ENCODE data around the gene ISG20L2.

GRCh38 chr1:156690675-156691036 is 37.9 kb downstream of the ISG20L2 start:
- TF ChIP-seq, protein P1, sequence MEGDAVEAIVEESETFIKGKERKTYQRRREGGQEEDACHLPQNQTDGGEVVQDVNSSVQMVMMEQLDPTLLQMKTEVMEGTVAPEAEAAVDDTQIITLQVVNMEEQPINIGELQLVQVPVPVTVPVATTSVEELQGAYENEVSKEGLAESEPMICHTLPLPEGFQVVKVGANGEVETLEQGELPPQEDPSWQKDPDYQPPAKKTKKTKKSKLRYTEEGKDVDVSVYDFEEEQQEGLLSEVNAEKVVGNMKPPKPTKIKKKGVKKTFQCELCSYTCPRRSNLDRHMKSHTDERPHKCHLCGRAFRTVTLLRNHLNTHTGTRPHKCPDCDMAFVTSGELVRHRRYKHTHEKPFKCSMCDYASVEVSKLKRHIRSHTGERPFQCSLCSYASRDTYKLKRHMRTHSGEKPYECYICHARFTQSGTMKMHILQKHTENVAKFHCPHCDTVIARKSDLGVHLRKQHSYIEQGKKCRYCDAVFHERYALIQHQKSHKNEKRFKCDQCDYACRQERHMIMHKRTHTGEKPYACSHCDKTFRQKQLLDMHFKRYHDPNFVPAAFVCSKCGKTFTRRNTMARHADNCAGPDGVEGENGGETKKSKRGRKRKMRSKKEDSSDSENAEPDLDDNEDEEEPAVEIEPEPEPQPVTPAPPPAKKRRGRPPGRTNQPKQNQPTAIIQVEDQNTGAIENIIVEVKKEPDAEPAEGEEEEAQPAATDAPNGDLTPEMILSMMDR (IDR thresholded peaks at IDR 0.05) = no peak
- no peak for TF ChIP-seq POLR2AphosphoS5 (IDR thresholded peaks at IDR 0.05)
- no peak for TF ChIP-seq POLR2A (IDR thresholded peaks at IDR 0.05)

Measured in prostate gland (tissue), 2 donors.